Panc1 (cell line): Measurements from ENCODE around the gene GSG1L. TPM values are rescaled to one million over a fixed set of nuclear protein-coding genes. Genes with fewer than 3 reads are reported as not detected.

ENCODE experiments used
- ATAC-seq: fragments of 200-7000 bp; cut with Tn5 transposase; 2 replicates; pipeline ENCODE4 v1.9.1; 2020; ENCODE audit warnings: mild to moderate bottlenecking, moderate library complexity
- BruUV-seq: library from RNA; stranded (reverse); fragments of 400-500 nt; replicated peaks from 2 replicates; lab custom pipeline; 2021; lab: Mats Ljungman, UMichigan
- CTCF ChIA-PET: fragments of 300-600 bp; sonication (Branson Sonifier 250); formaldehyde crosslinking; loops from one replicate; lab custom pipeline; 2022; ENCODE audit warnings: antibody characterized with exemption; lab: Charles Lee
- POLR2A ChIA-PET: fragments of 300-600 bp; sonication (Branson Sonifier 250); formaldehyde crosslinking; loops from one replicate; lab custom pipeline; 2022; ENCODE audit warnings: antibody characterized with exemption; lab: Charles Lee
- DNase-seq: peaks from one replicate; pipeline ENCODE4 v3.0.0-alpha.2; 2010; ENCODE audit warnings: low read depth, low spot score
- H3K27ac ChIP-seq: 2 replicates; pipeline ENCODE4 v1.5.1; 2011; ENCODE audit warnings: mild to moderate bottlenecking, low read length, inconsistent platforms
- H3K27me3 ChIP-seq: fragments of 200-500 bp; sonication (Bioruptor generic); 2 replicates; pipeline ENCODE4 v1.6.0; 2014; ENCODE audit warnings: low read length, inconsistent platforms; ENCODE audit not compliant: control insufficient read depth, insufficient read depth
- H3K36me3 ChIP-seq: fragments of 200-500 bp; sonication (Bioruptor generic); 2 replicates; pipeline ENCODE4 v1.5.1; 2014; ENCODE audit warnings: inconsistent platforms, mild to moderate bottlenecking, low read length, moderate library complexity; ENCODE audit not compliant: control insufficient read depth, insufficient read depth
- H3K4me1 ChIP-seq: 2 replicates; pipeline ENCODE4 v1.5.1; 2011; ENCODE audit warnings: inconsistent platforms, mild to moderate bottlenecking, low read length, moderate library complexity; ENCODE audit not compliant: control insufficient read depth, insufficient read depth
- H3K4me3 ChIP-seq, 2 experiments: 2 replicates each; pipeline ENCODE4 v1.5.1; 2011 to 2012; ENCODE audit warnings: low read depth in 2 of 2, low read length in 2 of 2, mild to moderate bottlenecking in 2 of 2, inconsistent platforms in 1 of 2, moderate library complexity in 1 of 2
- H3K9me3 ChIP-seq: fragments of 200-500 bp; sonication (Bioruptor generic); 2 replicates; pipeline ENCODE4 v1.5.1; 2014; ENCODE audit warnings: low read depth, mild to moderate bottlenecking, inconsistent platforms, low read length, moderate library complexity; ENCODE audit not compliant: control insufficient read depth, insufficient read depth
- POLR2AphosphoS5 ChIP-seq: IDR thresholded peaks from 2 replicates; pipeline ENCODE4 v1.6.1; 2012; ENCODE audit warnings: mild to moderate bottlenecking, low read depth, low read length, moderate library complexity
- REST ChIP-seq, 2 experiments: IDR thresholded peaks; 2 replicates each; pipeline ENCODE4 v1.6.1; 2011 to 2012; ENCODE audit warnings: low read depth in 2 of 2, control low read depth in 1 of 2, low read length in 1 of 2, mild to moderate bottlenecking in 1 of 2, moderate library complexity in 1 of 2; ENCODE audit not compliant: insufficient read depth in 1 of 2
- SIN3A ChIP-seq: IDR thresholded peaks from 2 replicates; pipeline ENCODE4 v1.6.1; 2012; ENCODE audit warnings: low read depth, mild to moderate bottlenecking, low read length, moderate library complexity, borderline replicate concordance; ENCODE audit not compliant: insufficient read depth
- TCF7L2 ChIP-seq: IDR thresholded peaks from 2 replicates; pipeline ENCODE4 v1.6.1; 2011; ENCODE audit warnings: mild to moderate bottlenecking, low read depth, low read length, inconsistent platforms
- in situ Hi-C: cut with HindIII; loops from 2 replicates; pipeline ENCODE4 v1.10.0; 2016; ENCODE audit warnings: low sequenced_read_pairs, low pct_unique_long_range_greater_than_20kb
- intact Hi-C: fragments of 100-400 bp; cut with micrococcal nuclease; formaldehyde crosslinking; loops from one replicate; pipeline ENCODE4 v1.10.0; 2022; ENCODE audit not compliant: unreplicated experiment
- total RNA-seq: library from RNA; stranded (reverse); gene quantifications from one replicate; pipeline ENCODE4 v1.2.1, GENCODE V29; 2021; ENCODE audit not compliant: unreplicated experiment
- TF ChIP-seq, protein P1 (sequence below): fragments of 450-650 bp; IDR thresholded peaks from 2 replicates; pipeline ENCODE4 v1.5.1; 2017; ENCODE audit warnings: mild to moderate bottlenecking

GSG1L gene
- total RNA-seq, 1 experiment from 2014 or later: 0.08 TPM

DNA sequence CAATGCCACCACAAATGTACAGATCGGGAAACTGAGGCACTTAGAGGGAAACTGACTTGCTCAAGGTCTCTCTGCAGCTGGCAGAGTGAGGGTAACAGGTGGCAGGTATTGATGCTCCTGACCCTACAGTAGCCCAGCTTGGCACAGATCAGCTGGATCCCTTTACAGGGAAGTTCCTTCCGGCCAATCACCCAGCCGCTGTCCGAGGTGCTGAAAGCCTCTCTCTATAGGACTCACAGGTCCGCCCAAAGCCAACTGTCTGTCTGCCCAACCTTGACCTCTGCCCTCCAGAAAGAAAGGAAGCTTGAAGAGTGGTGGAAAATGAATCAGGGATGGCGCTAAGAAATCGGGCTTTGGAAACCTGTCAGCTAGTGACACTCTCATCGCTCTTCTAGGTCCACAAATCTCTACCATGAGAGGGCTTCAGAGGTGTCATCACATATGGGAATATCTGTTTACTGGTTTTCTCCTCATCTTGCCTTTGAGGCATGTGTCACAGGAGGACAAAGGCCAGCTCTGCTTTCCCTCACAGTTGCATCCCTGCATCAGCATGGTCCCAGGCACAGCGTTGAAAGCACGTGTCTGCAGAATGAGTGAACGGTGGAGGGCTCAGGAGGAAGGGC lies 267.4 kb downstream of the GSG1L start:
- no peaks in the 10 kb centered on the region for H3K4me1 ChIP-seq
- no peak overlapping the region for H3K4me3 ChIP-seq
- TF ChIP-seq REST (IDR thresholded peaks at IDR 0.05; ENCODE audit: insufficient read depth in 1 of 2, low read depth in 2 of 2, low read length in 1 of 2) (peak; percentile 97 to 98), POLR2AphosphoS5 (no peak)
- in situ Hi-C loops (no loop called here), intact Hi-C loops (no loop called here)
- POLR2A ChIA-PET: no interaction called here
- H3K27me3 ChIP-seq: peaks cover 2% of the 10 kb centered on the region
- no TSS peak for BruUV-seq
- H3K27ac ChIP-seq: no peak overlapping the region
- ATAC-seq (peak; percentile 68; the same call in 1 of the 2 replicates), DNase-seq (no peak)
- CTCF ChIA-PET: no interaction called here
- H3K36me3 ChIP-seq: no peaks in the 10 kb centered on the region
- no peaks in the 10 kb centered on the region for H3K9me3 ChIP-seq

GRCh38 chr16:27793249-27793622 lies 270.3 kb downstream of the GSG1L start:
- DNase-seq (no peak), ATAC-seq (no peak)
- TF ChIP-seq, protein P1, sequence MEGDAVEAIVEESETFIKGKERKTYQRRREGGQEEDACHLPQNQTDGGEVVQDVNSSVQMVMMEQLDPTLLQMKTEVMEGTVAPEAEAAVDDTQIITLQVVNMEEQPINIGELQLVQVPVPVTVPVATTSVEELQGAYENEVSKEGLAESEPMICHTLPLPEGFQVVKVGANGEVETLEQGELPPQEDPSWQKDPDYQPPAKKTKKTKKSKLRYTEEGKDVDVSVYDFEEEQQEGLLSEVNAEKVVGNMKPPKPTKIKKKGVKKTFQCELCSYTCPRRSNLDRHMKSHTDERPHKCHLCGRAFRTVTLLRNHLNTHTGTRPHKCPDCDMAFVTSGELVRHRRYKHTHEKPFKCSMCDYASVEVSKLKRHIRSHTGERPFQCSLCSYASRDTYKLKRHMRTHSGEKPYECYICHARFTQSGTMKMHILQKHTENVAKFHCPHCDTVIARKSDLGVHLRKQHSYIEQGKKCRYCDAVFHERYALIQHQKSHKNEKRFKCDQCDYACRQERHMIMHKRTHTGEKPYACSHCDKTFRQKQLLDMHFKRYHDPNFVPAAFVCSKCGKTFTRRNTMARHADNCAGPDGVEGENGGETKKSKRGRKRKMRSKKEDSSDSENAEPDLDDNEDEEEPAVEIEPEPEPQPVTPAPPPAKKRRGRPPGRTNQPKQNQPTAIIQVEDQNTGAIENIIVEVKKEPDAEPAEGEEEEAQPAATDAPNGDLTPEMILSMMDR: no peak
- no peak for TF ChIP-seq TCF7L2
- TF ChIP-seq REST (IDR thresholded peaks at IDR 0.05; ENCODE audit: insufficient read depth in 1 of 2, low read depth in 2 of 2, low read length in 1 of 2): no peak
- no peak for TF ChIP-seq SIN3A
- ChIA-PET POLR2A (interaction anchor here (0.5 kb wide), 1 partner anchor 28 kb away, joined by 3 read pairs; no protein-coding TSS in a partner anchor), CTCF (interaction anchor here (0.6 kb wide), 1 partner anchor 13 kb away, joined by 3 read pairs; no protein-coding TSS in a partner anchor)
- H3K27ac ChIP-seq: no peak overlapping the region
- intact Hi-C loops: no loop called here
- no peak overlapping the region for H3K4me3 ChIP-seq
- in situ Hi-C loops: no loop called here
- no peaks in the 10 kb centered on the region for H3K27me3 ChIP-seq
- no TSS peak for BruUV-seq
- no peaks in the 10 kb centered on the region for H3K4me1 ChIP-seq
- H3K36me3 ChIP-seq: no peaks in the 10 kb centered on the region
- H3K9me3 ChIP-seq: no peaks in the 10 kb centered on the region
